Astrocyte of the spinal cord (primary cell): ENCODE measurements around the gene RNF182.

ENCODE experiments used
- DNase-seq: peaks from one replicate; pipeline ENCODE4 v3.0.0; 2011; ENCODE audit warnings: low read depth, low spot score
- H3K4me3 ChIP-seq: 2 replicates; pipeline ENCODE4 v1.5.1; 2011; ENCODE audit warnings: low read depth, mild to moderate bottlenecking, low read length, moderate library complexity
- in situ Hi-C: cut with HindIII; loops from 2 replicates; pipeline ENCODE4 v1.10.0; 2017; ENCODE audit warnings: low sequenced_read_pairs
- TF ChIP-seq, protein P1 (sequence below): IDR thresholded peaks from 2 replicates; pipeline ENCODE4 v1.5.1; 2012; ENCODE audit warnings: low read depth, mild to moderate bottlenecking, low read length, inconsistent platforms

The RNF182 gene

DNA sequence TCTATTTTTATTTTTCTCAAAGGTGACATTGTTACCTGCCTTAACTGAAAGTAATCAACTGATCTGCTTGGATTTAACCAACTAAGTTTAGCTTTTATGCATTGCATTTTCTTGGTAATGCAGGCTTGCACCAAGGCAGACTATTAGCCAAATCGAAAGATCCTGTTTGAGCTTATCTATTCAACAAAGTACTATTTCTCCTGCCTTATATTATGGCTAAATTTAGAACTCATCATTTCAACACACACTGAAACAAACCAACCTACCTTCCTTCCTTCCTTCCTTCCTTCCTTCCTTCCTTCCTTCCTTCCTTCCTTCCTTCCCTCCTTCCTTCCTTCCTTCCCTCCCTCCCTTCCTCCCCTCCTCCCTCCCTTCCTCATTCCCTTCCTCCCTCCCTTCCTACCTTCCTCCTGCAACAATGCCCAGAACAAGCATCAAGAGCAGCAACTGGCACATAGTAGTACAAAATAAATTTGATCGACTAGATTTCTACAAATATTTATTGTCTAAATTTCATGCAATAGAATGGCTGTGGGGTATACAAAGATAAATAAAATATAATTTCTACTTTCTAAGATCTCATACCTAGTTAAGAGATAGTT, 17.0 kb upstream of the RNF182 start:
- H3K4me3 ChIP-seq = no peak overlapping the region
- TF ChIP-seq, protein P1, sequence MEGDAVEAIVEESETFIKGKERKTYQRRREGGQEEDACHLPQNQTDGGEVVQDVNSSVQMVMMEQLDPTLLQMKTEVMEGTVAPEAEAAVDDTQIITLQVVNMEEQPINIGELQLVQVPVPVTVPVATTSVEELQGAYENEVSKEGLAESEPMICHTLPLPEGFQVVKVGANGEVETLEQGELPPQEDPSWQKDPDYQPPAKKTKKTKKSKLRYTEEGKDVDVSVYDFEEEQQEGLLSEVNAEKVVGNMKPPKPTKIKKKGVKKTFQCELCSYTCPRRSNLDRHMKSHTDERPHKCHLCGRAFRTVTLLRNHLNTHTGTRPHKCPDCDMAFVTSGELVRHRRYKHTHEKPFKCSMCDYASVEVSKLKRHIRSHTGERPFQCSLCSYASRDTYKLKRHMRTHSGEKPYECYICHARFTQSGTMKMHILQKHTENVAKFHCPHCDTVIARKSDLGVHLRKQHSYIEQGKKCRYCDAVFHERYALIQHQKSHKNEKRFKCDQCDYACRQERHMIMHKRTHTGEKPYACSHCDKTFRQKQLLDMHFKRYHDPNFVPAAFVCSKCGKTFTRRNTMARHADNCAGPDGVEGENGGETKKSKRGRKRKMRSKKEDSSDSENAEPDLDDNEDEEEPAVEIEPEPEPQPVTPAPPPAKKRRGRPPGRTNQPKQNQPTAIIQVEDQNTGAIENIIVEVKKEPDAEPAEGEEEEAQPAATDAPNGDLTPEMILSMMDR = no peak
- in situ Hi-C loops = loop anchor here (25.0 kb wide), 1 partner anchor 130 kb away; no protein-coding TSS in a partner anchor
- DNase-seq = no peak

DNA sequence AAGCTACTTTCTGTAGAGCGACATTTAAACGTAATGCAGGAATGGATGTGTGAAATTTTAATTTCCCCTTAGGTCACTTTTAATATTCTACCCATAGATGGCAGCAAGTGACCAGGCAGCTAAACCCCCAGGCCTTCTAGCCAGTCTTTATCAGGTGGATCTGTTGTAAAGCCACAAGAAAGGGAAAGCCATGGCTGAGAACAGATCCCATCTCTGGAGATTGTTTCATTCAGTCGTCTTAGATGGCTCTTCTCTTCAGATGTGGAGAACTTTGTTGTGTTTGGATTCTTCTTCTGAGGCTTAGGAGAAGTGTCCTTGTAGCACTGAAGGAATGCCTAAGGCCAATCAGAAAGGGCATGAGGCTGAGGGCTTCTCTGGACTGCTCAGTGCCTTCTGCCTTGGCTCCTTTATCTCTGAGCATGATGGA, 15.8 kb upstream of the RNF182 start:
- no peak overlapping the region for H3K4me3 ChIP-seq
- DNase-seq = peak; percentile 81
- in situ Hi-C loops = loop anchor here (25.0 kb wide), 1 partner anchor 128 kb away; no protein-coding TSS in a partner anchor

DNA sequence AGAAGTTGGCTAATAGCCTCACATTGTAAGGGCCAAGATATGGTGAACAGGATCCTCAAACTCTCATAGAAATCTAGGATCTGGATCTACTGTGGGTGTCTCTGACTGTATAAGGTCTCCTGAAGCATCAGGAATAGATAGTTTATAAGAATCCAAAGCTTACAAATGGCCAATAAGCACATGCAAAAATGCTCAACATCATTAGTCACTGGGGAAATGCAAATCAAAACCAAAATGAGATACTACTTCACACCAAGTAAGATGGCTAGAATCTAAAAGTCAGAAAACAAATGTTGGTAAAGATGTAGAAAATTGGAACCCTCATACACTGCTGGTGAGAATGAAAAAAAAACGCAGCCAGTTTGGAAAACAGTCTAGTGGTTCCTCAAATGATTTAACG, 14.3 kb upstream of the RNF182 start:
- in situ Hi-C loops = loop anchor here (25.0 kb wide), 1 partner anchor 127 kb away; no protein-coding TSS in a partner anchor
- no peak for DNase-seq
- TF ChIP-seq, protein P1 = no peak
- H3K4me3 ChIP-seq = no peak overlapping the region

More for the DNA sequence above, 15.8 kb upstream of the RNF182 start:
- TF ChIP-seq, protein P1 = peak; percentile 64

DNA sequence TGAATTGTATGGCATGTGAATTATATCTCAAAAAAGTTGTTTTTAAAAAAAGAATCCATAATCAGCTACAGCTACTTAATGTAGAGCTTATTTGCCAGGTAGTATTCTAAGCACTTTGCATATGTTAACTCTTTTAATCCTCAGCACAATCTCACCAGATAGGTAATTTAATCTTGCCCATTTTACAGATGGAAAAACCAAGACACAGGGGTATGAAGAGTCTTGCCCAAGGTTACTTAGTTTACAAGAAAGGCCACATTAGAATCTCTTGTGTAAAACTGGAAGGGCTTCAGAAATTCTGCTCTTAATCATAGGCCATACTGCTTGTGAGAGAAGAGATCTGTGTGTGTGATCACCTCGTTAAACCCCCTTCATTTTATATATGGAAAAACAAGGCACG, 13.4 kb upstream of the RNF182 start:
- TF ChIP-seq, protein P1 = no peak
- DNase-seq = no peak
- no peak overlapping the region for H3K4me3 ChIP-seq
- in situ Hi-C loops = loop anchor here (25.0 kb wide), 1 partner anchor 126 kb away; no protein-coding TSS in a partner anchor

DNA sequence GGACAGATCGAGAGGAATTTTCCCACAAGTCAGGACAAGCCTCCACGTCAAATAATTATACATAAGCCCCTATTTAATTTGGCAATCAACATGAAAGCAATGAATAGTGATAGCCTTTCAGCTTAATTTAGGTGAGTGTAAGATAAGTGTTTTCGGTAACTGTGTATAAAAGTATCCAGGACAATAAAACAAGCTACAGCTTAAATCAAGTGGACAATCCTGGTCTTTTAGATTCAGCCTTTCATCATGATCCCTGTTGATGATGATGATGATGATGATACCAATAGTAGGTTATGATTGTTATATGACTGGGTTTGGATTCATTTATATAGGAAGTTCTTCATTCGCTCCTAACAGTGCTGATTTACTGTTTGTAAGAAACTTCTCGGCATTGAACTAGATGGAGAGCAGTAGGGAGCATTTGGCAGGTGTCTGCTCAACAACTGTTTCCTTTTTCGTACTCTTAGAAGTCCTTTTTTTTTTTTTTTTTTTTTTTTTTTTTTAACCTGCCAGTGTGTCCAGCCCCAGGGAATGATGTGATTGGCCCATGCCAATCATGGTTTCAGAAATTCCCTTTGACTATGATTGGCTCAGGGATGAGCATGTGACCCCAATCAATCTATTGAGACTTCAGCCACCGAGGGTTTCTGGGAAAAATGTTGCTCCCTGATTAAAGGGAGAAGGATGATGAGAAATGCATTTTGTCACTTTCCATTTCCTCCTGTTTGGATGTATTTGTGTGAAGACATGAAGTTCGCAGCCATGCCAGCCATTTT, 11.3 kb upstream of the RNF182 start:
- no peak for DNase-seq
- in situ Hi-C loops = loop anchor here (25.0 kb wide), 1 partner anchor 124 kb away; no protein-coding TSS in a partner anchor
- TF ChIP-seq, protein P1 = no peak
- H3K4me3 ChIP-seq = no peak overlapping the region

DNA sequence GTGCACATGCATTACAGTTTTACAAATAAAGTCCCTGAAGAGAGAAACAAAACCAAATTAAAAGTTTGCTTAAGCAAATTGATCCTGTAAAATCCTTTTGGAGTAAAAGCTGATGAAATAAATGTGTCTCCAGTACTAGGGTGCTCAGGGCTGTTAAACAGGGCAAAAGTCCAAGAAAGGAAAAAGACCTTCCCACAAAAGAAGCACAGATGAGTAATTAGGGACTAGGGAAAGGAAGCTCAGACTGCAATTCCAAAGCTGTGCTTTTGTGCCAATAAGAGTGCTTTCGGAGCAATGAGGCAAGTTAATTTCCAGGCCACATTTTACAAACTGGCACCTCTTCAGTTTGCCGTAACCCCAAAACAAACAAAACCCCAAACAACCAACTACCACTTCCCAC, 10.4 kb upstream of the RNF182 start:
- no peak overlapping the region for H3K4me3 ChIP-seq
- TF ChIP-seq, protein P1 = no peak
- in situ Hi-C loops = loop anchor here (25.0 kb wide), 1 partner anchor 123 kb away; no protein-coding TSS in a partner anchor
- DNase-seq = peak; percentile 46
